GM19240 (cell line): ENCODE data around the gene ITGB7.
A peak's percentile ranks its signal among the peaks of the same experiment; 100 is the strongest.
"Not testable (repeated sequence)": the region's sequence is repeated elsewhere in the genome, so short reads cannot be mapped to it uniquely, and the experiment has no call there.

Experiments used
- DNase-seq: peaks from one replicate; pipeline ENCODE4 v3.0.0; 2011; ENCODE audit warnings: low spot score; ENCODE audit not compliant: insufficient read length

Gene ITGB7

GRCh38 chr12:53217051-53217930 lies 10.2 kb upstream of the ITGB7 start:
- no peak for DNase-seq

GRCh38 chr12:53215497-53215896 lies 8.4 kb upstream of the ITGB7 start:
- no peak for DNase-seq

- DNase-seq, result no peak
These were observed 7.8 kb upstream of the ITGB7 start for GRCh38 chr12:53214687-53215455.

- DNase-seq, result no peak
These were observed 7.2 kb upstream of the ITGB7 start for GRCh38 chr12:53214221-53214620.

GRCh38 chr12:53213348-53213747 lies 6.3 kb upstream of the ITGB7 start:
- DNase-seq, result peak; percentile 76

- no peak for DNase-seq
These were observed 5.9 kb upstream of the ITGB7 start for GRCh38 chr12:53212931-53213330.

- no peak for DNase-seq
These were observed 4.7 kb upstream of the ITGB7 start for GRCh38 chr12:53211476-53212381.

GRCh38 chr12:53210843-53211242 lies 3.8 kb upstream of the ITGB7 start:
- DNase-seq, result no peak

GRCh38 chr12:53208877-53209463 lies 1.9 kb upstream of the ITGB7 start:
- peak; percentile 56 for DNase-seq

- no peak for DNase-seq
These were observed 1.4 kb upstream of the ITGB7 start for GRCh38 chr12:53208435-53208834.

- peak; percentile 77 for DNase-seq
These were observed 1.2 kb downstream of the ITGB7 start for GRCh38 chr12:53205747-53206419.

- DNase-seq, result no peak
These were observed 2.7 kb downstream of the ITGB7 start for GRCh38 chr12:53204351-53204750.

GRCh38 chr12:53202316-53202715 lies 4.7 kb downstream of the ITGB7 start:
- DNase-seq, result not testable (repeated sequence)

- no peak for DNase-seq
These were observed 5.4 kb downstream of the ITGB7 start for GRCh38 chr12:53201639-53202038.

- DNase-seq, result no peak
These were observed 5.9 kb downstream of the ITGB7 start for GRCh38 chr12:53201177-53201541.

- DNase-seq, result peak; percentile 58
These were observed 6.4 kb downstream of the ITGB7 start for GRCh38 chr12:53200458-53201176.

- DNase-seq, result no peak
These were observed 7.0 kb downstream of the ITGB7 start for GRCh38 chr12:53200107-53200457.

GRCh38 chr12:53199700-53200099 lies 7.4 kb downstream of the ITGB7 start:
- no peak for DNase-seq

GRCh38 chr12:53198486-53199110 lies 8.5 kb downstream of the ITGB7 start:
- DNase-seq, result no peak
